ENCODE measurements around the gene BLACAT1. TPM values are rescaled to one million over a fixed set of nuclear protein-coding genes. Genes with fewer than 3 reads are reported as not detected.

BLACAT1 gene
- total RNA-seq, 1 experiment from 2014 or later = 0.31 TPM

DNA sequence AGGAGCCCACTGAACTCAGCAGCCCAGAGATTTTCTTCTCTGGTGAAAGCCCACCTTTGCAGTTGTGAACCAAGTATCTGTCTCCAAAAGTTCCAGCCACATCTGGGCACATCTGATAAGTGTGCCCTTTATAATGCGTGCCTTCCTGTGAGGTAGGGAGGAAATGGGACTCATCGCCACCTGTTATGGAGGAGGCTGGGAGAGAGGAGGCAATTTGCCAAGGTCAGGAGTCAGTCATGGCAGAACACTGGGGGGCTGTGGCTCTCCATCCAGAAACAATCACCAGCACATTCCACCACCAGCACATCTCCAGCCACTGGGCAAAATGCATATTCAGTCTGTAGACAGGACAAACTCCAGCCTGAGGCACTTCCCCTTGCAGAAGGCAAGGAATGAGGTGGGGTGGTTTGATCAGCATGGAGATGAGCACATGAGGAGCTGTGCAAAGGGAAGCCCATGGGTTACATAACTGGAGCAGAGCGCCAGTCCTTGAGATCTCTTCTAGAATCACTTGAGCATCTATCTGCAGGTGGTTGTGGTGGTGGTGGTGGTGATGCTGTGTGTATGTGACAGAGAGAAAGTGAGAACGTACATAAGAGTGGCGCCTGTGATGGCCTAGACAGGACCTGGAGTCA, 19.0 kb downstream of the BLACAT1 start:
- no peak for DNase-seq (ENCODE audit: low read depth, low spot score)
- no peak overlapping the region for H3K27ac ChIP-seq (ENCODE audit: low read length)
- peaks cover 5% of the 10 kb centered on the region for H3K27me3 ChIP-seq (ENCODE audit: control insufficient read depth, insufficient read depth, low read length)
- no peak overlapping the region for H3K4me3 ChIP-seq (ENCODE audit: low read depth in 2 of 2, low read length in 2 of 2)
- in situ Hi-C loops (cut with HindIII; ENCODE audit: low pct_unique_long_range_greater_than_20kb, low sequenced_read_pairs) (no loop called here), intact Hi-C loops (cut with micrococcal nuclease; ENCODE audit: unreplicated experiment) (no loop called here)
- no TSS peak for BruUV-seq (replicated peaks)
- no peaks in the 10 kb centered on the region for H3K9me3 ChIP-seq (ENCODE audit: control insufficient read depth, insufficient read depth, low read depth, low read length)
- ChIA-PET POLR2A (no interaction called here), CTCF (no interaction called here)
- peaks cover 8% of the 10 kb centered on the region for H3K4me1 ChIP-seq (ENCODE audit: control insufficient read depth, insufficient read depth, low read length)
- no peaks in the 10 kb centered on the region for H3K36me3 ChIP-seq (ENCODE audit: control insufficient read depth, insufficient read depth, low read length)
- TF ChIP-seq, protein P1, sequence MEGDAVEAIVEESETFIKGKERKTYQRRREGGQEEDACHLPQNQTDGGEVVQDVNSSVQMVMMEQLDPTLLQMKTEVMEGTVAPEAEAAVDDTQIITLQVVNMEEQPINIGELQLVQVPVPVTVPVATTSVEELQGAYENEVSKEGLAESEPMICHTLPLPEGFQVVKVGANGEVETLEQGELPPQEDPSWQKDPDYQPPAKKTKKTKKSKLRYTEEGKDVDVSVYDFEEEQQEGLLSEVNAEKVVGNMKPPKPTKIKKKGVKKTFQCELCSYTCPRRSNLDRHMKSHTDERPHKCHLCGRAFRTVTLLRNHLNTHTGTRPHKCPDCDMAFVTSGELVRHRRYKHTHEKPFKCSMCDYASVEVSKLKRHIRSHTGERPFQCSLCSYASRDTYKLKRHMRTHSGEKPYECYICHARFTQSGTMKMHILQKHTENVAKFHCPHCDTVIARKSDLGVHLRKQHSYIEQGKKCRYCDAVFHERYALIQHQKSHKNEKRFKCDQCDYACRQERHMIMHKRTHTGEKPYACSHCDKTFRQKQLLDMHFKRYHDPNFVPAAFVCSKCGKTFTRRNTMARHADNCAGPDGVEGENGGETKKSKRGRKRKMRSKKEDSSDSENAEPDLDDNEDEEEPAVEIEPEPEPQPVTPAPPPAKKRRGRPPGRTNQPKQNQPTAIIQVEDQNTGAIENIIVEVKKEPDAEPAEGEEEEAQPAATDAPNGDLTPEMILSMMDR (IDR thresholded peaks at IDR 0.05) = no peak
- TF ChIP-seq SIN3A (IDR thresholded peaks at IDR 0.05; ENCODE audit: borderline replicate concordance, insufficient read depth, low read depth, low read length) (no peak), TCF7L2 (IDR thresholded peaks at IDR 0.05; ENCODE audit: low read depth, low read length) (no peak), POLR2AphosphoS5 (IDR thresholded peaks at IDR 0.05; ENCODE audit: low read depth, low read length) (no peak)
- TF ChIP-seq, protein P2, sequence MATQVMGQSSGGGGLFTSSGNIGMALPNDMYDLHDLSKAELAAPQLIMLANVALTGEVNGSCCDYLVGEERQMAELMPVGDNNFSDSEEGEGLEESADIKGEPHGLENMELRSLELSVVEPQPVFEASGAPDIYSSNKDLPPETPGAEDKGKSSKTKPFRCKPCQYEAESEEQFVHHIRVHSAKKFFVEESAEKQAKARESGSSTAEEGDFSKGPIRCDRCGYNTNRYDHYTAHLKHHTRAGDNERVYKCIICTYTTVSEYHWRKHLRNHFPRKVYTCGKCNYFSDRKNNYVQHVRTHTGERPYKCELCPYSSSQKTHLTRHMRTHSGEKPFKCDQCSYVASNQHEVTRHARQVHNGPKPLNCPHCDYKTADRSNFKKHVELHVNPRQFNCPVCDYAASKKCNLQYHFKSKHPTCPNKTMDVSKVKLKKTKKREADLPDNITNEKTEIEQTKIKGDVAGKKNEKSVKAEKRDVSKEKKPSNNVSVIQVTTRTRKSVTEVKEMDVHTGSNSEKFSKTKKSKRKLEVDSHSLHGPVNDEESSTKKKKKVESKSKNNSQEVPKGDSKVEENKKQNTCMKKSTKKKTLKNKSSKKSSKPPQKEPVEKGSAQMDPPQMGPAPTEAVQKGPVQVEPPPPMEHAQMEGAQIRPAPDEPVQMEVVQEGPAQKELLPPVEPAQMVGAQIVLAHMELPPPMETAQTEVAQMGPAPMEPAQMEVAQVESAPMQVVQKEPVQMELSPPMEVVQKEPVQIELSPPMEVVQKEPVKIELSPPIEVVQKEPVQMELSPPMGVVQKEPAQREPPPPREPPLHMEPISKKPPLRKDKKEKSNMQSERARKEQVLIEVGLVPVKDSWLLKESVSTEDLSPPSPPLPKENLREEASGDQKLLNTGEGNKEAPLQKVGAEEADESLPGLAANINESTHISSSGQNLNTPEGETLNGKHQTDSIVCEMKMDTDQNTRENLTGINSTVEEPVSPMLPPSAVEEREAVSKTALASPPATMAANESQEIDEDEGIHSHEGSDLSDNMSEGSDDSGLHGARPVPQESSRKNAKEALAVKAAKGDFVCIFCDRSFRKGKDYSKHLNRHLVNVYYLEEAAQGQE (IDR thresholded peaks at IDR 0.05; ENCODE audit: insufficient read depth in 1 of 2, low read depth in 2 of 2, low read length in 1 of 2) = no peak
- ATAC-seq = no peak

DNA sequence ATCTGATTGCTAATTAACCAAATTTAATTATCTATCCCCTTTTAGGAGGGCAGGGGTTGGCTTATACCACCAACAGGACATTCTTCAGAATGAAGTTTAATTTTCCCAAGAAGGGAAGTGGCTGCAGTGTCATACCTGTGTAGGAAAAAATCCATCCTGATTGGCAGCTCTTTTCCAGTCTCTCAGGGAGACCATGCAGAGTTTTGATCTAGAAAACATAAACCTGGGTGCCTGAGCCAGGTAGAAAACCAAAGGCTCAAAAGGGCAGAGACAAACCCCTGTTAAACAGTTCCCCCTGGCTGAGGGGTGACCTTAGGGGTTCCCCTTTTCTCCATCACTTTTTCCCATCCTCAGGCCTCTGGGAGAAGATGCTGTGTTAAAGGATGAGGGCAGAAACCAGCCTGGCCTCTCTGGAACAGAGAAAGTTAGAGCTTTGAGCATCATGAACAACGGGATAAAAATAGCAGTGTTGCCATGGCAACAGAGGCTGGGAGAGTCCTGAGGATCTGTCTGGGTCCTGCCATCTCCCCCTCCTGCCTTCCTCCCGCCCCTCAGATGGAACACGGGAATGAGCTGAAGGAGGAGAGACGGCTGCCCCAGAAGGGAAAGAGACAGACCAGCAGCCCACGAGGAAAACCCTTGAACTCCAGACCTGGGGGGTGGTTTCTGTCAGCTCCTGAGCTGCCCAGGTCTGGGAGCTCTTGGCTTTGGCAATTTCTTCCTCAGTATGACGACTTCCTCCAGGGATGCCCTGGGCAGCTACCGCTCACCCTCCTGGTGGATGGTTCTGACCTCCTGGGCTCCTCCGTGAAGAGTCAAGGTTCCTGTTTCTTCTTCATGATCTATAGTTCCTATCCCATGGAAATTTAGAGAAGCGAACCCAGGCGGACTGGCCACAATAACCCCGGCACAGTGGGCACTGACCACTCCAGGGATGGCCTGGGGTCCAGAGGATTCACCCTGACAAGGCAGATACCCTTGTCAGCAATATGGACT, 20.0 kb downstream of the BLACAT1 start:
- Histone ChIP-seq H3K4me1 (ENCODE audit: control insufficient read depth, insufficient read depth, low read length) (peaks cover 8% of the 10 kb centered on the region), H3K4me3 (ENCODE audit: low read depth in 2 of 2, low read length in 2 of 2) (no peak overlapping the region), H3K36me3 (ENCODE audit: control insufficient read depth, insufficient read depth, low read length) (no peaks in the 10 kb centered on the region), H3K27me3 (ENCODE audit: control insufficient read depth, insufficient read depth, low read length) (peaks cover 5% of the 10 kb centered on the region), H3K27ac (ENCODE audit: low read length) (no peak overlapping the region), H3K9me3 (ENCODE audit: control insufficient read depth, insufficient read depth, low read depth, low read length) (no peaks in the 10 kb centered on the region)
- in situ Hi-C loops (cut with HindIII; ENCODE audit: low pct_unique_long_range_greater_than_20kb, low sequenced_read_pairs) (no loop called here), intact Hi-C loops (cut with micrococcal nuclease; ENCODE audit: unreplicated experiment) (no loop called here)
- no TSS peak for BruUV-seq (replicated peaks)
- CTCF ChIA-PET = no interaction called here
- DNase-seq (ENCODE audit: low read depth, low spot score) (no peak), ATAC-seq (no peak)
- TF ChIP-seq TCF7L2 (IDR thresholded peaks at IDR 0.05; ENCODE audit: low read depth, low read length) = no peak
- TF ChIP-seq, protein P2 (IDR thresholded peaks at IDR 0.05; ENCODE audit: insufficient read depth in 1 of 2, low read depth in 2 of 2, low read length in 1 of 2) = no peak
- TF ChIP-seq, protein P1 (IDR thresholded peaks at IDR 0.05) = no peak
- TF ChIP-seq SIN3A (IDR thresholded peaks at IDR 0.05; ENCODE audit: borderline replicate concordance, insufficient read depth, low read depth, low read length) = no peak
- no peak for TF ChIP-seq POLR2AphosphoS5 (IDR thresholded peaks at IDR 0.05; ENCODE audit: low read depth, low read length)
- POLR2A ChIA-PET = interaction anchor here (0.6 kb wide), 1 partner anchor 51 kb away, joined by 3 read pairs; no protein-coding TSS in a partner anchor

Data from Panc1 (cell line).